ENCODE data around the gene HBA2. TPM values are rescaled to one million over a fixed set of nuclear protein-coding genes. Genes with fewer than 3 reads are reported as not detected.

Gene HBA2
- total and polyA plus RNA-seq, 7 donors, result 11.9 to 1,244 (median 24.9) TPM

GRCh38 chr16:188674-189073, 16.0 kb downstream of the HBA2 start:
- peaks cover 13 to 65% of the 10 kb centered on the region in 2 donors for H3K36me3 ChIP-seq (ENCODE audit: insufficient read depth in 1 of 2, low read depth in 1 of 2)
- TF ChIP-seq CTCF (IDR thresholded peaks at IDR 0.05), result no peak
- intact Hi-C loops (cut with DNase I), result no loop called here
- no peaks in the 10 kb centered on the region for H3K9me3 ChIP-seq
- H3K27me3 ChIP-seq (ENCODE audit: insufficient read depth in 3 of 3, low read length in 2 of 3), result no peaks in the 10 kb centered on the region
- no peak overlapping the region for H3K27ac ChIP-seq
- peak; percentile 19 to 34 (median 28) for ATAC-seq
- no peak for DNase-seq
- no peak overlapping the region for H3K4me3 ChIP-seq
- 64 to 74% (median 73%) methylated on average over 8 of the region's 8 CpGs for WGBS, 3 donors
- H3K4me1 ChIP-seq, result no peaks in the 10 kb centered on the region

- Histone ChIP-seq H3K9me3 (no peaks in the 10 kb centered on the region), H3K27ac (no peak overlapping the region), H3K4me1 (no peaks in the 10 kb centered on the region), H3K27me3 (ENCODE audit: insufficient read depth in 3 of 3, low read length in 2 of 3) (no peaks in the 10 kb centered on the region), H3K36me3 (ENCODE audit: insufficient read depth in 1 of 2, low read depth in 1 of 2) (peaks cover 13 to 76% of the 10 kb centered on the region in 2 donors), H3K4me3 (no peak overlapping the region)
- WGBS, 3 donors, result 93 to 96% (median 94%) methylated on average over 32 to 34 of the region's 34 CpGs
- no peak for ATAC-seq
- intact Hi-C loops (cut with DNase I), result no loop called here
- no peak for TF ChIP-seq CTCF (IDR thresholded peaks at IDR 0.05)
- DNase-seq, result peak in 1 of 2 donors; percentile 39
These were observed 17.0 kb downstream of the HBA2 start for GRCh38 chr16:189604-190186.

DNA sequence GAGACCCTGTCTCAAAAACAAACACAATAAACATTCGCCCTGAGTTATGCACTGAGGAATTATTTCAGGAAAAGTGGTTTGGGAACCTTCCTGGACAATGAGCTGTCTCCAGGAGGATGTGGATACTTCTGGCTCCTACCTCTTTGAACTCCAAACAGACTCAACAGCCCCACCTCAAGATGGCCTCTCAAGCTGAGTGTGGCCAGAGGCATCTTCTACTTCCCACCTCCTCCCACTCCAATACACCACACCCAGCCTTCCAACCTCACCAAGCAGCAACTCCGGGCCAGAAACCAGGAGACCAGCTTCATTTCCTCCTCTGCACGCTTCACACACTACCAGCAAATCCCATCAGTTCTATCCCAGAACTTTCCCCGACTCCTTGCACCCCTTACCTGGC, 19.2 kb downstream of the HBA2 start:
- TF ChIP-seq CTCF (IDR thresholded peaks at IDR 0.05), result no peak
- intact Hi-C loops (cut with DNase I), result no loop called here
- ATAC-seq, result no peak

GRCh38 chr16:192686-193085, 20.0 kb downstream of the HBA2 start:
- peaks cover 11 to 100% of the 10 kb centered on the region in 2 donors for H3K36me3 ChIP-seq (ENCODE audit: insufficient read depth in 1 of 2, low read depth in 1 of 2)
- no peaks in the 10 kb centered on the region for H3K4me1 ChIP-seq
- no peaks in the 10 kb centered on the region for H3K27me3 ChIP-seq (ENCODE audit: insufficient read depth in 3 of 3, low read length in 2 of 3)
- TF ChIP-seq CTCF (IDR thresholded peaks at IDR 0.05), result no peak
- DNase-seq, result no peak
- no peak overlapping the region for H3K4me3 ChIP-seq
- H3K27ac ChIP-seq, result no peak overlapping the region
- WGBS, 3 donors, result 93 to 94% (median 93%) methylated on average over 11 of the region's 11 CpGs
- no peaks in the 10 kb centered on the region for H3K9me3 ChIP-seq
- intact Hi-C loops (cut with DNase I), result no loop called here
- ATAC-seq, result no peak

More for the DNA sequence above, 19.2 kb downstream of the HBA2 start:
- 87 to 95% (median 91%) methylated on average over 4 of the region's 4 CpGs for WGBS, 3 donors
- no peaks in the 10 kb centered on the region for H3K4me1 ChIP-seq
- no peak overlapping the region for H3K4me3 ChIP-seq
- no peak for DNase-seq
- peaks cover 13 to 97% of the 10 kb centered on the region in 2 donors for H3K36me3 ChIP-seq (ENCODE audit: insufficient read depth in 1 of 2, low read depth in 1 of 2)
- H3K27ac ChIP-seq, result no peak overlapping the region
- no peaks in the 10 kb centered on the region for H3K27me3 ChIP-seq (ENCODE audit: insufficient read depth in 3 of 3, low read length in 2 of 3)
- no peaks in the 10 kb centered on the region for H3K9me3 ChIP-seq

DNA sequence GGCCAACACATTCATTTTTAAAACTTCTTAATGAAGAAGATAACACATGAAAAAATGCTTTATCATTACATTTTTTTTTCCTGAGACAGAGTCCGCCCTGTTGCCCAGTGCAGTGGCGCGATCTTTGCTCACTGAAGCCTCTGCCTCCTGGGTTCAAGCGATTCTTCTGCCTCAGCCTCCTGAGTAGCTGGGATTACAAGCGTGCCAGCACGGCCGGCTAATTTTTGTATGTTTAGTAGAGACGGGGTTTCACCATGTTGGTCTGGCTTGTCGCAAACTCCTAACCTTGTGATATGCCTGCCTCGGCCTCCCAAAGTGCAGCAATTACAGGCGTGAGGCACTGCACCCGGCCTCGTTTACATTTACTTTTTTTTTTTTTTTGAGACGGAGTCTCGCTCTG, 20.8 kb downstream of the HBA2 start:
- ATAC-seq, result no peak
- no peaks in the 10 kb centered on the region for H3K9me3 ChIP-seq
- no peaks in the 10 kb centered on the region for H3K4me1 ChIP-seq
- WGBS, 3 donors, result 92 to 94% (median 93%) methylated on average over 13 to 15 of the region's 15 CpGs
- no peak for DNase-seq
- intact Hi-C loops (cut with DNase I), result no loop called here
- H3K4me3 ChIP-seq, result no peak overlapping the region
- peaks cover 16 to 100% of the 10 kb centered on the region in 2 donors for H3K36me3 ChIP-seq (ENCODE audit: insufficient read depth in 1 of 2, low read depth in 1 of 2)
- no peak overlapping the region for H3K27ac ChIP-seq
- no peak for TF ChIP-seq CTCF (IDR thresholded peaks at IDR 0.05)
- H3K27me3 ChIP-seq (ENCODE audit: insufficient read depth in 3 of 3, low read length in 2 of 3), result no peaks in the 10 kb centered on the region
